Fibroblast of mammary gland (primary cell): ENCODE data around the gene ATP5PF.

ENCODE experiments used
- DNase-seq: peaks from one replicate; pipeline ENCODE4 v3.0.0-alpha.2; 2010; ENCODE audit warnings: low read depth
- H3K4me3 ChIP-seq: 2 replicates; pipeline ENCODE4 v1.5.1; 2011; ENCODE audit warnings: low read depth, mild to moderate bottlenecking, low read length, moderate library complexity; ENCODE audit not compliant: control insufficient read depth
- TF ChIP-seq, protein P1 (sequence below): conservative IDR thresholded peaks from 2 replicates; pipeline ENCODE4 v1.5.1; 2011; ENCODE audit warnings: low read depth, low read length, inconsistent platforms; ENCODE audit not compliant: control insufficient read depth, insufficient read depth

ATP5PF gene

GRCh38 chr21:25760061-25760460 lies 25.4 kb upstream of the ATP5PF start:
- no peak for DNase-seq
- H3K4me3 ChIP-seq: no peak overlapping the region
- TF ChIP-seq, protein P1, sequence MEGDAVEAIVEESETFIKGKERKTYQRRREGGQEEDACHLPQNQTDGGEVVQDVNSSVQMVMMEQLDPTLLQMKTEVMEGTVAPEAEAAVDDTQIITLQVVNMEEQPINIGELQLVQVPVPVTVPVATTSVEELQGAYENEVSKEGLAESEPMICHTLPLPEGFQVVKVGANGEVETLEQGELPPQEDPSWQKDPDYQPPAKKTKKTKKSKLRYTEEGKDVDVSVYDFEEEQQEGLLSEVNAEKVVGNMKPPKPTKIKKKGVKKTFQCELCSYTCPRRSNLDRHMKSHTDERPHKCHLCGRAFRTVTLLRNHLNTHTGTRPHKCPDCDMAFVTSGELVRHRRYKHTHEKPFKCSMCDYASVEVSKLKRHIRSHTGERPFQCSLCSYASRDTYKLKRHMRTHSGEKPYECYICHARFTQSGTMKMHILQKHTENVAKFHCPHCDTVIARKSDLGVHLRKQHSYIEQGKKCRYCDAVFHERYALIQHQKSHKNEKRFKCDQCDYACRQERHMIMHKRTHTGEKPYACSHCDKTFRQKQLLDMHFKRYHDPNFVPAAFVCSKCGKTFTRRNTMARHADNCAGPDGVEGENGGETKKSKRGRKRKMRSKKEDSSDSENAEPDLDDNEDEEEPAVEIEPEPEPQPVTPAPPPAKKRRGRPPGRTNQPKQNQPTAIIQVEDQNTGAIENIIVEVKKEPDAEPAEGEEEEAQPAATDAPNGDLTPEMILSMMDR: no peak

DNA sequence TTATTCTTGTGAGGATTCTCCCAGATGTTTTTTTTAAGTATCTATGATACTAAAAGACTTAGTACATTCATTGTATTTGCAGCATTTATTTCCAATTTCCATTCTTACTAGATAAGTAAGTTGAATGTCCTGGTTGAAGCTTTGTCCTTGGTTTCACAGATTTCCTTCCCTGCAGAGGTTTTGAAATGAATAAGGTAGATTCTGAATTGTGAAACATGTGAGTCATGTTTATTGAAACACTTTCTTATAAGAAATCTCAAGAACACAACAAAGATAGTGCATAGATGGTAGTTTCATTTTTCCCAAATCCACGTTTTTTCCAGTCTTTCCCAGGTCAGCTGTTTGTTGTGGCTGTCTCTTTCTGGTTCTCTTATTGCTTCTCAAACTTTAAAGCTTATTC lies 24.9 kb upstream of the ATP5PF start:
- TF ChIP-seq, protein P1: no peak
- peak; percentile 35 for DNase-seq
- H3K4me3 ChIP-seq: no peak overlapping the region

DNA sequence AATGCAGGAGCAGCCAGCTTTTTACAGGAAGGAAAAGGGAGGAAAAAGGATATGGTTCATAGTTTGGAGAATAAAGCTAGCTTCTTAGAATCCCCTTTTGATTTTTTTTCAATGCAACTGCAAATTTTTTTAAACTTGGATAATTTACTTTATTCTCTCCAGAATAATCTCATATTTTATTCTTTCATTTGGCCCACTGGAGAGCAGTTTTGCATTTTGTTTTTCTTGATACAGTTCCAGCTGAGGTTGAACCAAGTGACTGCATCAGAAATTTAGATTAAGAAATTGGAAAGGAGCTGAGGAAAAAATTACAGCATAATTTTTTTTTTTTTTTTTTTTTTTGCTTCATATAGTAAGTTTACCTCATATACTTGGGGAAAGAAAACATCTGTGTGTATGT lies 22.8 kb upstream of the ATP5PF start:
- DNase-seq: no peak
- H3K4me3 ChIP-seq: no peak overlapping the region
- TF ChIP-seq, protein P1: no peak

GRCh38 chr21:25756190-25756932 lies 21.7 kb upstream of the ATP5PF start:
- H3K4me3 ChIP-seq: no peak overlapping the region
- TF ChIP-seq, protein P1: no peak
- no peak for DNase-seq

- TF ChIP-seq, protein P1: no peak
- DNase-seq: no peak
Observed at GRCh38 chr21:25752416-25752815, 17.7 kb upstream of the ATP5PF start.

DNA sequence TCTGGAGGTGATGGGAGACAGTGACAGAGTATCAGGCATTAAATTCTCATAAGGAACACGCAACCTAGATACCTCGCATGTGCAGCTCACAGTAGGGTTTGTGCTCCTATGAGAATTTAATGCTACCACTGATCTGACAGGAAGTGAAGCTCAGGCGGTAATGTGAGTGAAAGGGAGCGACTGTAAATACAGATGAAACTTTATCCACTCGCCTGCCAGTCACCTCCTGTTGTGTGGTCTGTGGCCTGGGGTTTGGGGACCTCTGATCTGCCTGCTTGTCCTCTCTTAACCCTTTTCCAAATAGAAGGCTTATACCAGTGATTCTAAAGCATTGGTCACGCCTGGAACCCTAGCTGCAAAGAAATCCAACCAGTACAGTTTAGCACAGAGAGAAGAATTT lies 15.4 kb upstream of the ATP5PF start:
- TF ChIP-seq, protein P1: no peak
- no peak overlapping the region for H3K4me3 ChIP-seq
- DNase-seq: no peak

More at GRCh38 chr21:25752416-25752815, 17.7 kb upstream of the ATP5PF start:
- H3K4me3 ChIP-seq: no peak overlapping the region
